ENCODE results near the gene TIMP2.

DNA sequence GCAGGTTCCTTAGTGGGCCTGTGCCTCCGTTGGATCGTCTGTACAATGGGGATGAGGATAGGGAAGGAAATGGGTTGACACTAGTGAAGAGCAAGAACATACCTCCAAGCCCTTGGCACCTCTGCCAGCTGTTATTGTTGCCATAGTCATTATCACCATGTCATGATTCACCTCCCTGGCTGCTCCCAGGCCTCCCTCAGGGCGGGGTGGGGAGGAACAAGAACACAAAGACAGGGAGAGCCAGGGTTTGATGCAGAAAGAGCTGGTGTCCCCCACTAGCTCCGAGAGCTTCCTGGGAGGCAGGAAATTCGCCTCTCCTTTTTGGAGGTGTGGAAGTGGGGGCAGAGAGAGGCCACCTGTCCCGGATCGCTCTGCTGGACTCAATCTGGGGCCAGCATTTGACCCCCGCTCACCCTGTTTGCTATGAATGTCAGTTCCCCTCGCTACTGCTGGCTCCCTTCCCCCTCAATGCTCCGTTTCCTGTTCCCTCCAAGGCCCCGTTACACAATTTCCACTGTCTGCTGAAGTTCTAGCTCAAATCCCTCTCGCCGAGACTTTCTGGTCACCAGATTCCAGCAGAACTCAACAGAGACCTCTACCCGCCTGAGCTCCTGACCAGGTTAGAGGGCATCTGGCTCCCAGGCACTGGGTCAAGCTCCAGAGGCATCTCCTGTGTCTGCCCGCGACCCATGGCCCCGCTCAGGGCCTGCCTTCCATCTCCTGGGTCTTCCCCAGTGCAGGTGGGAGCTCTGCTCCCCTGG, 9.1 kb downstream of the TIMP2 start:
- TF ChIP-seq, protein P1, sequence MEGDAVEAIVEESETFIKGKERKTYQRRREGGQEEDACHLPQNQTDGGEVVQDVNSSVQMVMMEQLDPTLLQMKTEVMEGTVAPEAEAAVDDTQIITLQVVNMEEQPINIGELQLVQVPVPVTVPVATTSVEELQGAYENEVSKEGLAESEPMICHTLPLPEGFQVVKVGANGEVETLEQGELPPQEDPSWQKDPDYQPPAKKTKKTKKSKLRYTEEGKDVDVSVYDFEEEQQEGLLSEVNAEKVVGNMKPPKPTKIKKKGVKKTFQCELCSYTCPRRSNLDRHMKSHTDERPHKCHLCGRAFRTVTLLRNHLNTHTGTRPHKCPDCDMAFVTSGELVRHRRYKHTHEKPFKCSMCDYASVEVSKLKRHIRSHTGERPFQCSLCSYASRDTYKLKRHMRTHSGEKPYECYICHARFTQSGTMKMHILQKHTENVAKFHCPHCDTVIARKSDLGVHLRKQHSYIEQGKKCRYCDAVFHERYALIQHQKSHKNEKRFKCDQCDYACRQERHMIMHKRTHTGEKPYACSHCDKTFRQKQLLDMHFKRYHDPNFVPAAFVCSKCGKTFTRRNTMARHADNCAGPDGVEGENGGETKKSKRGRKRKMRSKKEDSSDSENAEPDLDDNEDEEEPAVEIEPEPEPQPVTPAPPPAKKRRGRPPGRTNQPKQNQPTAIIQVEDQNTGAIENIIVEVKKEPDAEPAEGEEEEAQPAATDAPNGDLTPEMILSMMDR (IDR thresholded peaks at IDR 0.05): no peak
- TF ChIP-seq POLR2A (IDR thresholded peaks at IDR 0.05): no peak

All from heart left ventricle (tissue), 13 donors.